Neuronal stem cell (in vitro differentiated cells): ENCODE measurements around the gene FBXO39.
"Not testable (repeated sequence)": the region's sequence is repeated elsewhere in the genome, so short reads cannot be mapped to it uniquely, and the experiment has no call there.

Experiments used
- DNase-seq: peaks from one replicate; pipeline ENCODE4 v3.0.0-alpha.2; 2013; ENCODE audit warnings: low spot score
- H2AFZ ChIP-seq: one replicate; pipeline ENCODE4 v1.6.1; 2013; ENCODE audit warnings: mild to moderate bottlenecking, low read length, inconsistent platforms
- H2AK5ac ChIP-seq: 2 replicates; pipeline ENCODE4 v1.6.1; 2013; ENCODE audit warnings: low read depth, mild to moderate bottlenecking, inconsistent platforms, low read length, moderate library complexity, mixed read lengths
- H2BK120ac ChIP-seq: 2 replicates; pipeline ENCODE4 v1.6.1; 2013; ENCODE audit warnings: low read depth, mild to moderate bottlenecking, inconsistent platforms, low read length, moderate library complexity, mixed read lengths
- H2BK12ac ChIP-seq: one replicate; pipeline ENCODE4 v1.6.1; 2013; ENCODE audit warnings: low read length, inconsistent platforms
- H2BK15ac ChIP-seq: 2 replicates; pipeline ENCODE4 v1.6.1; 2013; ENCODE audit warnings: mild to moderate bottlenecking, low read length, inconsistent platforms, mixed read lengths
- H2BK5ac ChIP-seq: one replicate; pipeline ENCODE4 v1.6.1; 2013; ENCODE audit warnings: inconsistent platforms, mild to moderate bottlenecking, low read length, moderate library complexity
- H3K14ac ChIP-seq: one replicate; pipeline ENCODE4 v1.6.1; 2013; ENCODE audit warnings: low read length, inconsistent platforms
- H3K18ac ChIP-seq: 2 replicates; pipeline ENCODE4 v1.6.1; 2013; ENCODE audit warnings: low read length, inconsistent platforms
- H3K23ac ChIP-seq: 2 replicates; pipeline ENCODE4 v1.6.1; 2013; ENCODE audit warnings: low read depth, mild to moderate bottlenecking, mixed read lengths, low read length, inconsistent platforms; ENCODE audit not compliant: poor library complexity
- H3K27ac ChIP-seq: replicated peaks from 3 replicates; pipeline ENCODE4 v1.5.1; 2013; ENCODE audit warnings: low read length, inconsistent platforms
- H3K27me3 ChIP-seq, 3 experiments: 2 replicates each; pipeline ENCODE4 v1.6.1; 2013; ENCODE audit warnings: low read length in 3 of 3, mild to moderate bottlenecking in 2 of 3, inconsistent platforms in 1 of 3, low read depth in 1 of 3, mixed read lengths in 1 of 3, moderate library complexity in 1 of 3; ENCODE audit not compliant: control insufficient read depth in 3 of 3, insufficient read depth in 3 of 3
- H3K36me3 ChIP-seq, 2 donors: replicated peaks in 1 of 2; 2 replicates each; pipeline ENCODE4 v1.6.1; 2013; ENCODE audit warnings: low read length in 2 of 2; ENCODE audit not compliant: control insufficient read depth in 2 of 2, insufficient read depth in 2 of 2
- H3K4ac ChIP-seq: 2 replicates; pipeline ENCODE4 v1.6.1; 2013; ENCODE audit warnings: inconsistent platforms, mild to moderate bottlenecking, low read length, moderate library complexity
- H3K4me1 ChIP-seq, 2 donors: 1 replicate in 1 of 2; 2 replicates in 1 of 2; pipeline ENCODE4 v1.6.1; 2013; ENCODE audit warnings: low read length in 2 of 2, low read depth in 1 of 2; ENCODE audit not compliant: control insufficient read depth in 2 of 2, insufficient read depth in 1 of 2
- H3K4me2 ChIP-seq: one replicate; pipeline ENCODE4 v1.6.1; 2013; ENCODE audit warnings: mild to moderate bottlenecking, low read length, inconsistent platforms; ENCODE audit not compliant: insufficient read depth, poor library complexity, severe bottlenecking
- H3K4me3 ChIP-seq, 2 donors: 2 replicates each; pipeline ENCODE4 v1.5.1; 2013; ENCODE audit warnings: low read length in 2 of 2, mild to moderate bottlenecking in 2 of 2, inconsistent platforms in 1 of 2, moderate library complexity in 1 of 2
- H3K79me1 ChIP-seq: one replicate; pipeline ENCODE4 v1.6.1; 2013; ENCODE audit warnings: low read depth, mild to moderate bottlenecking, inconsistent platforms, low read length, moderate library complexity
- H3K9ac ChIP-seq: one replicate; pipeline ENCODE4 v1.6.1; 2013; ENCODE audit warnings: mild to moderate bottlenecking, low read depth, low read length, inconsistent platforms; ENCODE audit not compliant: poor library complexity
- H3K9me3 ChIP-seq, 2 donors: replicated peaks in 1 of 2; 2 replicates each; pipeline versions ENCODE3 to v1.6.1; 2013; ENCODE audit warnings: low read length in 2 of 2, mild to moderate bottlenecking in 2 of 2, inconsistent platforms in 1 of 2, low read depth in 1 of 2, mixed read lengths in 1 of 2, moderate library complexity in 1 of 2; ENCODE audit not compliant: control insufficient read depth in 2 of 2, insufficient read depth in 1 of 2
- H4K8ac ChIP-seq: one replicate; pipeline ENCODE4 v1.6.1; 2013; ENCODE audit warnings: low read depth, mild to moderate bottlenecking, inconsistent platforms, low read length, moderate library complexity
- H4K91ac ChIP-seq: one replicate; pipeline ENCODE4 v1.6.1; 2013; ENCODE audit warnings: low read length, low read depth, mild to moderate bottlenecking, inconsistent platforms; ENCODE audit not compliant: poor library complexity
- WGBS, 2 donors: extraction: QIAGEN DNeasy Blood & Tissue Kit; methylation state at CpG; one replicate each; pipeline ENCODE4 v1.1.7; 2013; ENCODE audit warnings: missing lambda C conversion rate in 2 of 2, mixed read lengths in 1 of 2; ENCODE audit not compliant: insufficient read length in 2 of 2, insufficient replicate concordance in 1 of 2; ENCODE audit errors: extremely low coverage in 2 of 2; 5-methylcytosine and 5-hydroxymethylcytosine counted together

The FBXO39 gene

GRCh38 chr17:6761779-6762178, 14.2 kb upstream of the FBXO39 start:
- Histone ChIP-seq H3K36me3 (no peaks in the 10 kb centered on the region), H3K14ac (no peak overlapping the region), H2BK120ac (no peak overlapping the region), H2BK5ac (no peak overlapping the region), H3K79me1 (no peaks in the 10 kb centered on the region), H2BK15ac (no peak overlapping the region), H3K9me3 (no peaks in the 10 kb centered on the region), H3K4ac (no peak overlapping the region), H3K9ac (no peak overlapping the region), H3K27me3 (no peaks in the 10 kb centered on the region), H2BK12ac (no peak overlapping the region), H3K23ac (no peak overlapping the region), H4K8ac (no peak overlapping the region), H2AK5ac (no peak overlapping the region), H3K27ac (no peak overlapping the region), H3K18ac (no peak overlapping the region), H3K4me1 (peaks cover 0 to 9% of the 10 kb centered on the region in 2 donors), H2AFZ (peak overlapping the region; percentile 78), H4K91ac (no peak overlapping the region), H3K4me2 (no peak overlapping the region), H3K4me3 (no peak overlapping the region)
- DNase-seq: no peak
- no CpG with 5 or more reads among the region's 8 CpGs for WGBS, 2 donors

- no peak overlapping the region for H4K91ac ChIP-seq
- DNase-seq: no peak
- no peak overlapping the region for H2BK12ac ChIP-seq
- H2AK5ac ChIP-seq: no peak overlapping the region
- no peaks in the 10 kb centered on the region for H3K36me3 ChIP-seq
- H3K23ac ChIP-seq: no peak overlapping the region
- H3K18ac ChIP-seq: no peak overlapping the region
- H2BK15ac ChIP-seq: no peak overlapping the region
- peaks cover 0 to 5% (median 0%) of the 10 kb centered on the region in 3 experiments for H3K27me3 ChIP-seq
- H3K4ac ChIP-seq: no peak overlapping the region
- H2AFZ ChIP-seq: no peak overlapping the region
- H3K4me2 ChIP-seq: no peak overlapping the region
- no peak overlapping the region for H3K9ac ChIP-seq
- H3K14ac ChIP-seq: no peak overlapping the region
- H2BK5ac ChIP-seq: no peak overlapping the region
- no peaks in the 10 kb centered on the region for H3K79me1 ChIP-seq
- H3K27ac ChIP-seq: no peak overlapping the region
- no peaks in the 10 kb centered on the region for H3K4me1 ChIP-seq
- H2BK120ac ChIP-seq: no peak overlapping the region
- no CpG with 5 or more reads among the region's 2 CpGs for WGBS, 2 donors
- peaks cover 0 to 9% of the 10 kb centered on the region in 2 donors for H3K9me3 ChIP-seq
- H4K8ac ChIP-seq: no peak overlapping the region
- H3K4me3 ChIP-seq: no peak overlapping the region
These were observed 7.6 kb upstream of the FBXO39 start for GRCh38 chr17:6768447-6768846.

- peaks cover 6 to 24% (median 18%) of the 10 kb centered on the region in 3 experiments for H3K27me3 ChIP-seq
- H4K91ac ChIP-seq: no peak overlapping the region
- no peak overlapping the region for H3K4me3 ChIP-seq
- no peaks in the 10 kb centered on the region for H3K36me3 ChIP-seq
- H2AFZ ChIP-seq: no peak overlapping the region
- no peak overlapping the region for H2BK5ac ChIP-seq
- H3K4ac ChIP-seq: no peak overlapping the region
- H2AK5ac ChIP-seq: no peak overlapping the region
- H3K14ac ChIP-seq: no peak overlapping the region
- no peak overlapping the region for H3K27ac ChIP-seq
- no peak overlapping the region for H2BK12ac ChIP-seq
- no peak overlapping the region for H2BK120ac ChIP-seq
- no peak overlapping the region for H4K8ac ChIP-seq
- no CpG with 5 or more reads among the region's 1 CpG for WGBS, 2 donors
- H3K9ac ChIP-seq: no peak overlapping the region
- no peak overlapping the region for H3K23ac ChIP-seq
- H3K4me2 ChIP-seq: no peak overlapping the region
- DNase-seq: no peak
- peaks cover 0 to 1% of the 10 kb centered on the region in 2 donors for H3K4me1 ChIP-seq
- no peak overlapping the region for H2BK15ac ChIP-seq
- H3K79me1 ChIP-seq: no peaks in the 10 kb centered on the region
- no peak overlapping the region for H3K18ac ChIP-seq
- H3K9me3 ChIP-seq: peaks cover 0 to 16% of the 10 kb centered on the region in 2 donors
These were observed 4.0 kb upstream of the FBXO39 start for GRCh38 chr17:6772016-6772415.

GRCh38 chr17:6774906-6775305, 1.1 kb upstream of the FBXO39 start:
- H3K9ac ChIP-seq, H3K36me3 ChIP-seq, H3K27ac ChIP-seq, H3K4me2 ChIP-seq, H2AFZ ChIP-seq, H3K18ac ChIP-seq, H3K23ac ChIP-seq, H3K4ac ChIP-seq, H4K8ac ChIP-seq, H2BK5ac ChIP-seq, H2BK15ac ChIP-seq, H2BK12ac ChIP-seq, H3K14ac ChIP-seq, H3K4me1 ChIP-seq, H4K91ac ChIP-seq, DNase-seq, H3K79me1 ChIP-seq, H3K4me3 ChIP-seq, H2BK120ac ChIP-seq, H2AK5ac ChIP-seq: not testable (repeated sequence)
- Histone ChIP-seq H3K9me3 (peaks cover 0 to 16% of the 10 kb centered on the region in 2 donors), H3K27me3 (peaks cover 6 to 40% (median 24%) of the 10 kb centered on the region in 3 experiments)
- WGBS, 2 donors: no CpG with 5 or more reads among the region's 8 CpGs
